K562 (cell line): ENCODE measurements around the gene ZNF599. TPM values are rescaled to one million over a fixed set of nuclear protein-coding genes. Genes with fewer than 3 reads are reported as not detected.

Experiments
- ATAC-seq: fragments of 200-7000 bp; cut with Tn5 transposase; 3 replicates; pipeline ENCODE4 v1.9.1; 2020; ENCODE audit warnings: moderate library complexity
- BruUV-seq: library from RNA; stranded (reverse); fragments of 400-500 nt; replicated peaks from 2 replicates; lab custom pipeline; 2021; lab: Mats Ljungman, UMichigan
- CTCF ChIA-PET: fragments of 300-600 bp; formaldehyde crosslinking; extraction: SDS; loops from one replicate; lab custom pipeline; 2021; ENCODE audit warnings: low intra/inter-chr PET ratio; lab: Yijun Ruan, JAX
- POLR2A ChIA-PET: fragments of 300-600, 350-650 bp; sonication (Branson Sonifier 250); formaldehyde crosslinking; extraction: SDS; loops from one replicate; lab custom pipeline; 2021; ENCODE audit warnings: antibody characterized with exemption, inconsistent platforms; lab: Yijun Ruan, JAX
- DNase-seq, 4 experiments: peaks; one replicate each; pipeline versions ENCODE4 v3.0.0 to v3.0.0-alpha.2; 2011 to 2018; ENCODE audit warnings: low spot score in 3 of 4, mixed read lengths in 3 of 4; ENCODE audit errors: extremely low read depth in 1 of 4
- FAIRE-seq: peaks from 2 replicates; lab custom pipeline; 2011; peaks lifted over from hg19 to GRCh38; lab: Jason Lieb, UNC
- H2AFZ ChIP-seq: 2 replicates; pipeline ENCODE4 v1.6.0; 2011; ENCODE audit warnings: low read depth, low read length, control low read depth, inconsistent platforms
- H3K27ac ChIP-seq: fragments of 200-600 bp; 3 replicates; pipeline ENCODE4 v1.8.0; 2011; ENCODE audit warnings: low read depth, mild to moderate bottlenecking, control low read depth, inconsistent platforms, low read length, moderate library complexity, mixed read lengths; ENCODE audit errors: extremely low read depth
- H3K27me3 ChIP-seq, 2 experiments: fragments of 300-600 bp in 1 of 2; 2 replicates in 1 of 2; 3 replicates in 1 of 2; pipeline versions ENCODE4 v1.6.0 to v1.8.0; 2011; ENCODE audit warnings: inconsistent platforms in 2 of 2, low read length in 2 of 2, mild to moderate bottlenecking in 1 of 2, mixed read lengths in 1 of 2, moderate library complexity in 1 of 2; ENCODE audit not compliant: control insufficient read depth in 2 of 2, insufficient read depth in 2 of 2
- H3K36me3 ChIP-seq: fragments of 300-600 bp; 3 replicates; pipeline ENCODE4 v1.8.0; 2011; ENCODE audit warnings: mild to moderate bottlenecking, low read length, inconsistent platforms; ENCODE audit not compliant: control insufficient read depth, insufficient read depth
- H3K4me1 ChIP-seq, 2 experiments: fragments of 200-600 bp in 1 of 2; replicated peaks in 1 of 2; 2 replicates in 1 of 2; 3 replicates in 1 of 2; pipeline versions ENCODE4 v1.5.1 to v1.8.0; 2011; ENCODE audit warnings: inconsistent platforms in 2 of 2, low read length in 2 of 2, mild to moderate bottlenecking in 1 of 2, mixed read lengths in 1 of 2, moderate library complexity in 1 of 2; ENCODE audit not compliant: control insufficient read depth in 2 of 2, insufficient read depth in 2 of 2
- H3K4me2 ChIP-seq: 2 replicates; pipeline ENCODE4 v1.6.1; 2011; ENCODE audit warnings: low read length, control low read depth, inconsistent platforms, mixed read lengths; ENCODE audit not compliant: insufficient read depth
- H3K4me3 ChIP-seq: fragments of 200-600 bp; sonication (generic), shearing (Covaris generic); 2 replicates; pipeline ENCODE4 v1.5.1; 2016; ENCODE audit warnings: control low read depth, inconsistent platforms
- H3K79me2 ChIP-seq: fragments of 200-600 bp; 3 replicates; pipeline ENCODE4 v1.8.0; 2011; ENCODE audit warnings: low read length, inconsistent platforms; ENCODE audit not compliant: control insufficient read depth, insufficient read depth
- H3K9ac ChIP-seq, 2 experiments: 2 replicates each; pipeline versions ENCODE4 v1.6.0 to v1.6.1; 2011; ENCODE audit warnings: low read depth in 2 of 2, low read length in 2 of 2, control low read depth in 1 of 2, inconsistent platforms in 1 of 2, mild to moderate bottlenecking in 1 of 2, mixed read lengths in 1 of 2; ENCODE audit not compliant: insufficient read depth in 1 of 2
- H3K9me1 ChIP-seq: one replicate; pipeline ENCODE4 v1.6.0; 2011; ENCODE audit warnings: inconsistent platforms, mild to moderate bottlenecking, low read length, moderate library complexity; ENCODE audit not compliant: control insufficient read depth, insufficient read depth
- H3K9me3 ChIP-seq: replicated peaks from 2 replicates; pipeline ENCODE4 v1.5.1; 2011; ENCODE audit warnings: low read depth, low read length, inconsistent platforms; ENCODE audit not compliant: control insufficient read depth, insufficient read depth
- H4K20me1 ChIP-seq: replicated peaks from 2 replicates; pipeline ENCODE4 v1.6.1; 2011; ENCODE audit warnings: low read length, inconsistent platforms, mixed read lengths; ENCODE audit not compliant: control insufficient read depth, insufficient read depth
- HDAC1 ChIP-seq, 2 experiments: fragments of 450-650 bp; IDR thresholded peaks; 2 replicates each; pipeline ENCODE4 v1.6.1; 2016 to 2017; ENCODE audit warnings: inconsistent platforms in 1 of 2, mild to moderate bottlenecking in 1 of 2, moderate library complexity in 1 of 2
- L3MBTL2 ChIP-seq: fragments of 450-650 bp; IDR thresholded peaks from 2 replicates; pipeline ENCODE4 v1.6.1; 2016; ENCODE audit warnings: mild to moderate bottlenecking, moderate library complexity
- MCM5 ChIP-seq: fragments of 450-650 bp; IDR thresholded peaks from 2 replicates; pipeline ENCODE4 v1.6.1; 2016; ENCODE audit warnings: low read depth
- MYC ChIP-seq, 2 experiments: fragments of 250-450 bp in 1 of 2; sonication (Bioruptor Pico) in 1 of 2; IDR thresholded peaks; 2 replicates each; pipeline versions ENCODE4 v1.5.1 to v1.6.1; 2012 to 2021; ENCODE audit warnings: low read depth in 2 of 2, borderline replicate concordance in 1 of 2, improper control_type of control experiment in 1 of 2, low read length in 1 of 2, mild to moderate bottlenecking in 1 of 2, moderate library complexity in 1 of 2
- NR2F6 ChIP-seq: fragments of 450-650 bp; formaldehyde crosslinking; IDR thresholded peaks from 2 replicates; pipeline ENCODE4 v1.4.0; 2020; ENCODE audit warnings: mild to moderate bottlenecking
- RNF2 ChIP-seq: sonication (generic); IDR thresholded peaks from 2 replicates; pipeline ENCODE4 v1.6.1; 2016
- STAG1 ChIP-seq: sonication (generic); formaldehyde crosslinking; IDR thresholded peaks from 2 replicates; pipeline ENCODE4 v1.5.0; 2020; ENCODE audit warnings: missing genetic modification reagents, borderline replicate concordance
- WGBS: fragments of 100-300 bp; shearing (Covaris generic); methylation state at CpG from one replicate; pipeline ENCODE4 v1.1.6; 2016; ENCODE audit warnings: low coverage, mixed read lengths; ENCODE audit not compliant: insufficient coverage; ENCODE audit errors: missing lambda C conversion rate; 5-methylcytosine and 5-hydroxymethylcytosine counted together
- in situ Hi-C: fragments of 300-500 bp; cut with MboI; formaldehyde crosslinking; loops from 4 replicates; pipeline ENCODE4 v1.15.0; 2018; ENCODE audit warnings: inconsistent platforms, mixed read lengths
- intact Hi-C: fragments of 100-400 bp; cut with micrococcal nuclease; formaldehyde crosslinking; loops from 2 replicates; pipeline ENCODE4 v1.14.2; 2022
- polyA plus RNA-seq, 8 experiments: library from polyadenylated mRNA; depleted of rRNA in 4 of 8; stranded (reverse) in 5 of 8; unstranded in 3 of 8; fragments of >200 nt; fragmentation: Nextera tagmentation in 2 of 8; fragmentation: Illumina TruSeq in 1 of 8; extraction: Ambion mirVana in 2 of 8; extraction: Trizol in 1 of 8; gene quantifications; 2 replicates each; pipeline versions ENCODE4 v1.2.1 to v1.2.3, GENCODE V29; 2011 to 2014; ENCODE audit warnings: inconsistent platforms in 1 of 8, missing spikeins in 1 of 8
- total RNA-seq, 7 experiments: library from RNA; depleted of rRNA in 6 of 7; stranded (reverse); fragments of >200 nt in 6 of 7; fragmentation: Illumina TruSeq in 2 of 7; extraction: Trizol in 2 of 7; gene quantifications; 2 replicates each; pipeline versions ENCODE4 v1.2.1 to v1.2.3, GENCODE V29; 2011 to 2021; ENCODE audit warnings: low replicate concordance in 1 of 7
- TF ChIP-seq, protein P1 (sequence below), 3 experiments: IDR thresholded peaks in 2 of 3; conservative IDR thresholded peaks in 1 of 3; 2 replicates each; pipeline ENCODE4 v1.5.1; 2011 to 2012; ENCODE audit warnings: low read length in 3 of 3, mild to moderate bottlenecking in 3 of 3, control low read depth in 2 of 3, improper control_type of control experiment in 1 of 3, inconsistent platforms in 1 of 3, low read depth in 1 of 3, mixed read lengths in 1 of 3, moderate library complexity in 1 of 3; ENCODE audit not compliant: insufficient read depth in 2 of 3
- TF ChIP-seq, protein P2 (sequence below): fragments of 250-450 bp; sonication (Bioruptor Pico); IDR thresholded peaks from 2 replicates; pipeline ENCODE4 v1.5.0; 2020; ENCODE audit warnings: mild to moderate bottlenecking, borderline replicate concordance
- TF ChIP-seq, protein P3 (sequence below): sonication (generic); formaldehyde crosslinking; IDR thresholded peaks from 2 replicates; pipeline ENCODE4 v1.5.0; 2020; ENCODE audit warnings: missing genetic modification reagents

The ZNF599 gene
- total and polyA plus RNA-seq, 9 of the 15 experiments (the other 6 are each of a cell fraction or from before 2014, with no cell fraction given): 0.71 to 6.7 (median 2.8) TPM

DNA sequence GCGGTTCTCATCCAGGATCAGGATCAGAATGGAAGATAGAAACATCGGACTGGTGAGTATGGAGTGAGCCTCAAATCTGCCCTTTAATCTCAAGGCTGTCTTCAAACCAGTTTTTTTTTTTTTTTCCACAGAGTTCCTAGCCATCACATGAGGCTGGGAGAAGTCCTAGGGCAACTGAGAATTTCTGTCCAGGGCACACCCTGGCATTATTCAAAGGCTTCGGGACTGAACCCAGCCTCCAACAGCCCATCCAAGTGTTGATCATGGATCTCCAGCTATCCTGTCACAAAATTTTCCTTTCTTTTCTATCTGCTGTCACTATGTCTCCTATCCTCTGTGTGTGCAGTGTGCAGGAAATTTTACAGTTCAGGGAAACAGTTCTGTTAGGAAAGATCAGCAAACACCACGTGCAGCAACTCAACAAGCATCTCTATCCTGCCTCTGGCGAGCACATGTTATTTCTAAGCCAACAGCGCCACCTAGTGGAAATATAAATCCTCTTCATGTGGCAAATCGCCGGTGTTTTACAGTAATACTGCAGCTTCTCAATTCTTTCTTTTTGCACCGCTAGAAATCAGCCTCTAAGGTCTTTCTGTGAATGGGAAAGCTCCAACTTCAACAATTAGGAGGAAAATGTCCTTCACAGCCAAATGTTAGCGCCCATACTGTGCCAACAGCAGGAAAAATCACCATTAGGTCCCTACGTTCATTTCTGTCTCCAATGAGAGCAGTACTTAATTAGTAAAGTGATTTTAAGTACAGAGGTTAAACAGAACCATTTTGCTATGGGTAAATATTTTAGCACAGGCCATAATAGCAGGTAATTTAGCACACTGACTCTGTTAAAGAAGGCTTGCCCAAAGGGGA, 60.4 kb downstream of the ZNF599 start:
- intact Hi-C loops: loop anchor here (1.0 kb wide), 2 partner anchors 73 to 156 kb away; no protein-coding TSS in a partner anchor
- no peaks in the 10 kb centered on the region for H4K20me1 ChIP-seq
- H3K4me2 ChIP-seq: no peak overlapping the region
- peaks cover 0 to 4% of the 10 kb centered on the region in 2 experiments; a peak in 2 of 5 replicates for H3K4me1 ChIP-seq
- BruUV-seq: no TSS peak
- peak overlapping the region; percentile 60; the same call in 1 of the 2 replicates for H2AFZ ChIP-seq
- peaks cover 2% of the 10 kb centered on the region; the same call in 1 of the 2 replicates for H3K9me3 ChIP-seq
- H3K9me1 ChIP-seq: no peaks in the 10 kb centered on the region
- WGBS: 11% methylated on average over 11 of the region's 11 CpGs
- no peaks in the 10 kb centered on the region for H3K36me3 ChIP-seq
- ChIA-PET CTCF (interaction anchor here (0.5 to 3.2 kb wide), 5 partner anchors 73 to 934 kb away, joined by 3 to 29 read pairs (median 4); no protein-coding TSS in a partner anchor), POLR2A (interaction anchor here (0.6 to 1.6 kb wide), 4 partner anchors 9 to 940 kb away, joined by 3 to 5 read pairs (median 4); no protein-coding TSS in a partner anchor)
- DNase-seq (peak; percentile 64 to 84 (median 64)), ATAC-seq (peak; percentile 92), FAIRE-seq (peak; percentile 98)
- no peak overlapping the region for H3K27ac ChIP-seq
- H3K27me3 ChIP-seq: 0 out of 5 replicates have a peak, but pooled peaks cover 0 to 4% of the 10 kb centered on the region in 2 experiments
- no peaks in the 10 kb centered on the region for H3K79me2 ChIP-seq
- no peak overlapping the region for H3K9ac ChIP-seq
- in situ Hi-C loops: loop anchor here (5.0 to 25.0 kb wide), 2 partner anchors 75 to 1275 kb away; no protein-coding TSS in a partner anchor
- no peak overlapping the region for H3K4me3 ChIP-seq
- TF ChIP-seq HDAC1 (IDR thresholded peaks at IDR 0.05): no peak
- peak; percentile 76 for TF ChIP-seq MYC (IDR thresholded peaks at IDR 0.05; ENCODE audit: low read depth, low read length)
- TF ChIP-seq MYC (CRISPR knock-in tag; IDR thresholded peaks at IDR 0.05; ENCODE audit: borderline replicate concordance, low read depth): no peak
- TF ChIP-seq NR2F6 (CRISPR knock-in tag): no peak
- TF ChIP-seq MCM5: no peak
- TF ChIP-seq, protein P1, sequence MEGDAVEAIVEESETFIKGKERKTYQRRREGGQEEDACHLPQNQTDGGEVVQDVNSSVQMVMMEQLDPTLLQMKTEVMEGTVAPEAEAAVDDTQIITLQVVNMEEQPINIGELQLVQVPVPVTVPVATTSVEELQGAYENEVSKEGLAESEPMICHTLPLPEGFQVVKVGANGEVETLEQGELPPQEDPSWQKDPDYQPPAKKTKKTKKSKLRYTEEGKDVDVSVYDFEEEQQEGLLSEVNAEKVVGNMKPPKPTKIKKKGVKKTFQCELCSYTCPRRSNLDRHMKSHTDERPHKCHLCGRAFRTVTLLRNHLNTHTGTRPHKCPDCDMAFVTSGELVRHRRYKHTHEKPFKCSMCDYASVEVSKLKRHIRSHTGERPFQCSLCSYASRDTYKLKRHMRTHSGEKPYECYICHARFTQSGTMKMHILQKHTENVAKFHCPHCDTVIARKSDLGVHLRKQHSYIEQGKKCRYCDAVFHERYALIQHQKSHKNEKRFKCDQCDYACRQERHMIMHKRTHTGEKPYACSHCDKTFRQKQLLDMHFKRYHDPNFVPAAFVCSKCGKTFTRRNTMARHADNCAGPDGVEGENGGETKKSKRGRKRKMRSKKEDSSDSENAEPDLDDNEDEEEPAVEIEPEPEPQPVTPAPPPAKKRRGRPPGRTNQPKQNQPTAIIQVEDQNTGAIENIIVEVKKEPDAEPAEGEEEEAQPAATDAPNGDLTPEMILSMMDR (IDR thresholded peaks at IDR 0.05 in 2 of 3, conservative IDR thresholded peaks at IDR 0.05 in 1 of 3; ENCODE audit: insufficient read depth in 2 of 3, low read depth in 1 of 3, low read length in 3 of 3): peak; percentile 71 to 91 (median 83)
- peak; percentile 19; the same call in 1 of the 2 replicates for TF ChIP-seq STAG1 (CRISPR knock-in tag)
- TF ChIP-seq, protein P2, sequence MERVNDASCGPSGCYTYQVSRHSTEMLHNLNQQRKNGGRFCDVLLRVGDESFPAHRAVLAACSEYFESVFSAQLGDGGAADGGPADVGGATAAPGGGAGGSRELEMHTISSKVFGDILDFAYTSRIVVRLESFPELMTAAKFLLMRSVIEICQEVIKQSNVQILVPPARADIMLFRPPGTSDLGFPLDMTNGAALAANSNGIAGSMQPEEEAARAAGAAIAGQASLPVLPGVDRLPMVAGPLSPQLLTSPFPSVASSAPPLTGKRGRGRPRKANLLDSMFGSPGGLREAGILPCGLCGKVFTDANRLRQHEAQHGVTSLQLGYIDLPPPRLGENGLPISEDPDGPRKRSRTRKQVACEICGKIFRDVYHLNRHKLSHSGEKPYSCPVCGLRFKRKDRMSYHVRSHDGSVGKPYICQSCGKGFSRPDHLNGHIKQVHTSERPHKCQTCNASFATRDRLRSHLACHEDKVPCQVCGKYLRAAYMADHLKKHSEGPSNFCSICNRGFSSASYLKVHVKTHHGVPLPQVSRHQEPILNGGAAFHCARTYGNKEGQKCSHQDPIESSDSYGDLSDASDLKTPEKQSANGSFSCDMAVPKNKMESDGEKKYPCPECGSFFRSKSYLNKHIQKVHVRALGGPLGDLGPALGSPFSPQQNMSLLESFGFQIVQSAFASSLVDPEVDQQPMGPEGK (CRISPR knock-in tag): no peak
- no peak for TF ChIP-seq RNF2
- TF ChIP-seq, protein P3, sequence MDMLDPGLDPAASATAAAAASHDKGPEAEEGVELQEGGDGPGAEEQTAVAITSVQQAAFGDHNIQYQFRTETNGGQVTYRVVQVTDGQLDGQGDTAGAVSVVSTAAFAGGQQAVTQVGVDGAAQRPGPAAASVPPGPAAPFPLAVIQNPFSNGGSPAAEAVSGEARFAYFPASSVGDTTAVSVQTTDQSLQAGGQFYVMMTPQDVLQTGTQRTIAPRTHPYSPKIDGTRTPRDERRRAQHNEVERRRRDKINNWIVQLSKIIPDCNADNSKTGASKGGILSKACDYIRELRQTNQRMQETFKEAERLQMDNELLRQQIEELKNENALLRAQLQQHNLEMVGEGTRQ (CRISPR knock-in tag): peak; percentile 42
- peak; percentile 44; the same call in 1 of the 2 replicates for TF ChIP-seq L3MBTL2
